ENCODE results near the gene HIBCH.
"Not testable (repeated sequence)": the region's sequence is repeated elsewhere in the genome, so short reads cannot be mapped to it uniquely, and the experiment has no call there.

The HIBCH gene

DNA sequence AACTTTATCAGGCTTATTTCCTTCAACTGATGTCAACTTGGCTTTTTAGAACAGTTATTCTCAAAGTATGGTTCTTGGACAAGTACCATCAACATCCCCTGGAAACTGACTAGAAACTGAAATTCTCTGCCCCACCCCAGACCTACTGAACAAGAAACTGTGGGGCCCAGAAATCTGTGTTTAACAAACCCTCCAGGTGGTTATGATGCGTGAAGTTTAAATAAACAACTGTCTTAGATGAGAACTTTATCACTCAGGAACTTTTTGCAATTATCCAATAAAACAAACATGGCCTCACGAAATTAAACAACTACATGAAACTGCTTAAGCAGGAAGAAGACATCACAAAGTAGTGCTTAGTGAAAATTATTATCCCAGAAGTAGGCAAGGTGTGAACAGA lies 4.4 kb downstream of the HIBCH start:
- H3K27ac ChIP-seq: no peak overlapping the region
- TF ChIP-seq ZFX (IDR thresholded peaks at IDR 0.05): no peak
- TF ChIP-seq, protein P1, sequence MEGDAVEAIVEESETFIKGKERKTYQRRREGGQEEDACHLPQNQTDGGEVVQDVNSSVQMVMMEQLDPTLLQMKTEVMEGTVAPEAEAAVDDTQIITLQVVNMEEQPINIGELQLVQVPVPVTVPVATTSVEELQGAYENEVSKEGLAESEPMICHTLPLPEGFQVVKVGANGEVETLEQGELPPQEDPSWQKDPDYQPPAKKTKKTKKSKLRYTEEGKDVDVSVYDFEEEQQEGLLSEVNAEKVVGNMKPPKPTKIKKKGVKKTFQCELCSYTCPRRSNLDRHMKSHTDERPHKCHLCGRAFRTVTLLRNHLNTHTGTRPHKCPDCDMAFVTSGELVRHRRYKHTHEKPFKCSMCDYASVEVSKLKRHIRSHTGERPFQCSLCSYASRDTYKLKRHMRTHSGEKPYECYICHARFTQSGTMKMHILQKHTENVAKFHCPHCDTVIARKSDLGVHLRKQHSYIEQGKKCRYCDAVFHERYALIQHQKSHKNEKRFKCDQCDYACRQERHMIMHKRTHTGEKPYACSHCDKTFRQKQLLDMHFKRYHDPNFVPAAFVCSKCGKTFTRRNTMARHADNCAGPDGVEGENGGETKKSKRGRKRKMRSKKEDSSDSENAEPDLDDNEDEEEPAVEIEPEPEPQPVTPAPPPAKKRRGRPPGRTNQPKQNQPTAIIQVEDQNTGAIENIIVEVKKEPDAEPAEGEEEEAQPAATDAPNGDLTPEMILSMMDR (conservative IDR thresholded peaks at IDR 0.05): no peak

DNA sequence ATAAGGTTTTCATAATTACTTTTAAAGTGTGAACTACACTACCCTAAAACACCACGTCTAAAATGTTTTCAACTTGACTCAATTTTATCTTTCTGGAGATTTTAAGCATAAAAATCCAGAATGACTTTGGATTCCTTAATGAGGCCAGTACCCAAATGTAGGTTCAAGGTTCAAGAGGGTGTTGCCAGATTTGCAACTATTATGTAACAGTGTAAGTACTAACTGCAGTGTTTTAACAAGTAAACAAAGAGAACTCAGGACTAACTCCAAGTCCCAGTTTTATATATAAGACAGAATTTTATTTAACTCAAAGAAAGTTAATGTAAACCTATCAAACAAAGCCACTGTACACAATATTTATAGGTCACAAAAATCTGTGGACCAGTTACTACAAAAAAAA lies 5.7 kb downstream of the HIBCH start:
- no peak for TF ChIP-seq ZFX (IDR thresholded peaks at IDR 0.05)
- TF ChIP-seq, protein P1 (conservative IDR thresholded peaks at IDR 0.05): no peak

DNA sequence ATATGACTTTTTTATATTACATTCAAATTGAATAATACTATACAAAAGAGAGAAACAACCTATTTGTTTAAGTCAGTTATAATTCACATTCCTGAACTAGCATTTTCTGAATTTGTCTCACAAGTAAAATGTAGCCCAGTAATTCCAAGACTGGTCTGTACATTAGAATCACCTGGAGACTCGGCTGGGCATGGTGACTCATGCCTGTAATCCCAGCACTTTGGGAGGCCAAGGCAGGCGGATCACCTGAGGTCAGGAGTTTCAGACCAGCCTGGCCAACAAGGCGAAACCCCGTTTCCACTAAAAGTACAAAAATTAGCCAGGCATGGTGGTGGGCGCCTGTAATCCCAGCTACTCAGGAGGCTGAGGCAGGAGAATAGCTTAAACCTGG lies 7.0 kb downstream of the HIBCH start:
- H3K27ac ChIP-seq: not testable (repeated sequence)

More for the DNA sequence above, 5.7 kb downstream of the HIBCH start:
- H3K27ac ChIP-seq: no peak overlapping the region

DNA sequence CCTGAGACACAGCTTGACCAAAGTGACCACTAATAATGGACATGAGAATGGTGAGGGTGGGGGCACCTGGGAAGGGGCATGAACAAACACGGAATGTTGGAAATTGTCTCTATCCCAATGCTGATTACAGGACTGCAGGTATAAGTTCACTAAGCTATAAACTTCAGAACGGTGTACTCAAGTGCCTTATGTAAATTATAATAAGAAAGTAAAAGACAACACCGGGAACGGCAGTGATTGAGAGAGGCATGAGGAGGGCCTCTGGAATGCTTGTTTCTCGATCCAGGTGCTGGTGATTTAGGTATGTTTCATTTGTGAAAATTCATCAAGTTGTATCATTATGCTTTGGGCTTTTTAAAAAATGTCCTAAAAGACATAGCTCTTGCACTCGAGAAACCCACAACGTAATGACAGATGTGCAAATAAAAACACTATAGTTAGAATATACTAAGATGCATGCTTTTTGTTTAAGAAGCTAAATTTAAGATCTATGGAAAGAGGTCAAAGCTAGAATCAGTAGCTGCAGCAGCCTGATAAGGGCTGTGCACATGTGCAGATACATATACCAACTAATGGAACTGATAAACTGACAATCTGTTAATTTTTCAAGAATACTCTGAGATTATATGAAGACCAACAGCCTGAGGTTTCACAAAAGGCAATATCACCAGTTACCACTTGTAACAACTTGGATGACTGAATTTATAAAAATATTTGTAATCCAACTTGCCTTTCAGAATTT lies 7.6 kb downstream of the HIBCH start:
- TF ChIP-seq, protein P1 (conservative IDR thresholded peaks at IDR 0.05): no peak
- TF ChIP-seq ZFX (IDR thresholded peaks at IDR 0.05): no peak
- no peak overlapping the region for H3K27ac ChIP-seq

DNA sequence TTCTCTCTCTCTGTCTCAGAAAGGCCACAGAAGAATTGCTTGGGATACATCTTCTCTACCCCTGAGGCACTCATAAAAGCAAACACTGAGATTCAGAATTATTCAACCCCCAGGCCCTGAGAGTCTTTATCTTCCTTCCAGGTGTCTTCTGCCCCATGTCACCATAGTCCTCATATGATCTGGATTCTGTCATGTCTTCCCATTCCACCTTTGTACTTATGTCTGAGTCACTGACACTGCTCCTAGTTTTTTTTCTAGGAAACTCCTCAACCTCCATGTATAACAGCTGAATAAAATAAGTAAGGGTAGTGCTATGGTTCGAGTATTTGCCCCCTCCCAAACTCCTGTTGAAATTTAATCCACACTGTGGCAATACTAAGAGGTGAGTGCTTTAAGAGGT lies 11.6 kb downstream of the HIBCH start:
- TF ChIP-seq, protein P1 (conservative IDR thresholded peaks at IDR 0.05): no peak
- no peak for TF ChIP-seq ZFX (IDR thresholded peaks at IDR 0.05)

DNA sequence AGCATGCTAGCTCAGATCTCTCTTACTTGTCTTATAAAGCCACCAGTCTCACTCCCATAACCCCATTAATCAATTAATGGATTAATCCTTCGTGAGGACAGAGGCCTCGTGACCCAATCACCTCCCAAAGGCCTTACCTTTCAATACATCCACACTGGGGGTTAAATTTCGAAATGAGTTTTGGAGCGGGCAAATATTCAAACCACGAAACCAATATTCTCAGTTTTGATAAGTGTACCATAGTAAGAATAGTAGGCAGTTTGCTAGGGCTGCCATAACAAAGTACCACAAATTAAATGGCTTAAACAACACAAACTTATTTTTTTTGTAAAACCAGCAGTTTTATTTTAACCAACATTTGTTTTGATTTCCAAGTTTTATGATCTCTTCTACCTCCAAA lies 15.2 kb downstream of the HIBCH start:
- TF ChIP-seq ZFX (IDR thresholded peaks at IDR 0.05): no peak
- TF ChIP-seq, protein P1 (conservative IDR thresholded peaks at IDR 0.05): no peak
- no peak overlapping the region for H3K27ac ChIP-seq

More for the DNA sequence above, 11.6 kb downstream of the HIBCH start:
- H3K27ac ChIP-seq: no peak overlapping the region

DNA sequence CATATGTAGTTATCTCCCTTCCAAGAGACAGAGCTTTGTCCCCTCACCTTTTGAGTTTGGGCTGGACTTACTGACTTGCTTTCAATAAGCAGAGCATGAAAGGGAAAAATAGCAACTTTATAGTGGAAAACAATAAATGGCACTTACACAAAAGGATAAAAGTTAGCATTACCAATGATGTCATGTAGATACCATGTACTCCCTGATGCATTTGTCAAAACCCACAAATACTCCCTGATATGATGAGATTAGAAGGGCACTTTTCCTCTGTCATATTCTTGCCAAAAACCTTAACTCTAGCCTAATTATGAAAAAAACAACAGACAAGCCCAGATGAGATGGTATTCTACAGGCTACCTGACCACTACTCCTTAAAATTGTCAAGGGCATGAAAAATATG lies 16.0 kb downstream of the HIBCH start:
- H3K27ac ChIP-seq: no peak overlapping the region
- TF ChIP-seq ZFX (IDR thresholded peaks at IDR 0.05): no peak
- TF ChIP-seq, protein P1 (conservative IDR thresholded peaks at IDR 0.05): no peak

DNA sequence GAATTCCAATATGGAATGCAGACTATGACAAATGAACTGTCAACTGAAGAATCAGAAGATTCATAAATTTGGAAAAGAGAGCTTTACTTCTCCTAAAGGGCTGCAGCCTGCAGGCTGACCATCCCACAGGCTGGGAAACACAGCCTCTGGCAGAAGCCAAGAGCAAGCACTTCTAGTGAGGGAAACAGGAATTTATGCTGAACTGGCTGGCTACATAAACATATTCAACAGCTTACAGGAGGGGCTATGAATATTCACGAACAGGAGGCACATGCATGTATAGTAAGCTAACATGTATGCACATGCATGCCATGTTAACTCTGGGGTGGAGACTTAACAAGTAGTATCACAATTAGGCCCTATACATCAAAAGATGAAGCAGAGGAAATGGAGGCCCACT lies 17.6 kb downstream of the HIBCH start:
- TF ChIP-seq, protein P1 (conservative IDR thresholded peaks at IDR 0.05): no peak
- no peak for TF ChIP-seq ZFX (IDR thresholded peaks at IDR 0.05)
- H3K27ac ChIP-seq: no peak overlapping the region
